HG02885 (cell line): ENCODE data around the gene MC3R.

ENCODE experiments used
- ATAC-seq: cut with Tn5 transposase; IDR thresholded peaks from one replicate; pipeline ENCODE4 v1.9.1; 2021; ENCODE audit warnings: mild to moderate bottlenecking; ENCODE audit not compliant: unreplicated experiment, poor library complexity

The MC3R gene

DNA sequence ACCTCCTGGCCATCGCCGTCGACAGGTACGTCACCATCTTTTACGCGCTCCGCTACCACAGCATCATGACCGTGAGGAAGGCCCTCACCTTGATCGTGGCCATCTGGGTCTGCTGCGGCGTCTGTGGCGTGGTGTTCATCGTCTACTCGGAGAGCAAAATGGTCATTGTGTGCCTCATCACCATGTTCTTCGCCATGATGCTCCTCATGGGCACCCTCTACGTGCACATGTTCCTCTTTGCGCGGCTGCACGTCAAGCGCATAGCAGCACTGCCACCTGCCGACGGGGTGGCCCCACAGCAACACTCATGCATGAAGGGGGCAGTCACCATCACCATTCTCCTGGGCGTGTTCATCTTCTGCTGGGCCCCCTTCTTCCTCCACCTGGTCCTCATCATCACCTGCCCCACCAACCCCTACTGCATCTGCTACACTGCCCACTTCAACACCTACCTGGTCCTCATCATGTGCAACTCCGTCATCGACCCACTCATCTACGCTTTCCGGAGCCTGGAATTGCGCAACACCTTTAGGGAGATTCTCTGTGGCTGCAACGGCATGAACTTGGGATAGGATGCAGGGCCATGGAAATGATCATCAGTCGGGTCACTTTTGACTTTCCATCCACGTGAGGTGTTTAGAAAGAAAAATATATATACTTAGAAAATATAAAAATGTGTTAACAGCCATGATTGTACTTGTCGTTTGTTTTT lies 868 bp downstream of the MC3R start:
- peak; percentile 75 for ATAC-seq

DNA sequence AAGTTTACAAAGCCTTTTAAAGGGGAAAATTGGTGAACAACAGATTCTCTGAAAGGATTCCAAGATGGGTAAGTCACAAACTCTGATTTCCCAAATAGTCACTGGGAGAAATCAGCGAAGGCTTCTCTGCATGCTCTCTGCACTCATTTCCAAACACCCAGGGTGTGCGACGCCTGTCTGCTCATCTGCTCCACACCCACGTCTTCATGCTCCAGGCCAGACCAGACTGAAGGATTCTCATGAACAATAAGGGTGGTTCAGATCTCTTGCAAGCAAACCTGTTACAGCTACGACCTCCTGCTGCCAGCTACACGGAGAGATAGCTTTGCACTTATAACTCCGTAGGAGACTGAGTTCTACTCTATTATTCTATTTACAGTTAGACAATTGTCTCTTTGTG lies 1.4 kb downstream of the MC3R start:
- ATAC-seq: no peak

DNA sequence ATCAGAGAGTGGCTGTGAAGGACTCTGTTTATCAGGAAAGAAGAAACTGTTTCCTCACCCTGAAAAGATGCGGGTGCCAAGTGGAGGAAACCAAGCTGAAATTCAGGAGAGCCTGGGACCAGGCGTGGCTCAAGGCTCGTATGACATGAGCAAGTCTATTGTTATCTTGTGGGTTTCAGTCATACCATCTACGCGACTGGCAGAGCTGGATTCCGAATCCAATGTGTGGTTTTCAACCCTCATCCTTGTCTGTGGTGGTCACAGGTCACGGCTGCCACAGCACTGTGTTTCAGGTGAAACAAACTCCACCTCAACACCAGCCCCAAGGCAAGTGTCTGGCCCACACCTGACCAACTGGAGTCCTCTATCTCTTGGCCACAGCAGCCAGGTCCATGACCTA lies 9.1 kb downstream of the MC3R start:
- no peak for ATAC-seq

DNA sequence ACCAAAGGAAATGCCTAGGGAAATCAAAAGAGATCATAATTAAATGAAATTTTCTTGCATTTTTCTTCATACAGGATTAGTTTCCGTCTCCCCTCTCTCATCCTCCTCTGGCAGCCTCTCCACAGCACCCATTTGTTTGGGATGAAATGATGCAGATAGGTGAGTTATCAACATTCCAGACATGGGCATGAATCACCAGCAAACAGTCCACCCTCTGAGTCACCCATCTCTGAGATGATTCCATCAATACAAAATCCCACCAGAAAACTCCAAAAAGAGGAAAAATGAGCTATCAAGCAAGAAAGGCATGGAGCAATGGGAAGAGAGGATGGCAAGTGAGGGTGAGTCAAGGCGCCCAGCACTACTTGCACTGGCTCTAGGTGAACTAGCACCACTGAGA lies 11.4 kb downstream of the MC3R start:
- ATAC-seq: no peak

DNA sequence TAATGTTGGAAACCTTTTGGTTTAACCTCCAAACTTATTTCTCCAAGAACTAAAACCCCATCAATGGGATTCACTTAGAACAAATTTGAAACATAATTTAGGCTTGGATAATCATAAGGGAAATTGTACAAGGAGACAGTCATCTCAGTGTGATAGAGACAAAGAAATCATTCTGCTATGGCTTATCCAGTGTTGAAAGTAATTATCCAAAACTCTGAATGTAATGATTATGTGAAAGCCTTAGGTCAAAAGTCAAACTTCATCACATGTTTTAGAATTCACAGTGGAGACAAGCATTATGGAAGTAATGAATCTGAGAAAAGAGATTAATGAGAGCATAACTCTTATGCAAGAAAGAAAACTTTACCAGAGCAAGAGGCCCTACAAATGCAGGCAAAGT lies 20.0 kb downstream of the MC3R start:
- no peak for ATAC-seq

DNA sequence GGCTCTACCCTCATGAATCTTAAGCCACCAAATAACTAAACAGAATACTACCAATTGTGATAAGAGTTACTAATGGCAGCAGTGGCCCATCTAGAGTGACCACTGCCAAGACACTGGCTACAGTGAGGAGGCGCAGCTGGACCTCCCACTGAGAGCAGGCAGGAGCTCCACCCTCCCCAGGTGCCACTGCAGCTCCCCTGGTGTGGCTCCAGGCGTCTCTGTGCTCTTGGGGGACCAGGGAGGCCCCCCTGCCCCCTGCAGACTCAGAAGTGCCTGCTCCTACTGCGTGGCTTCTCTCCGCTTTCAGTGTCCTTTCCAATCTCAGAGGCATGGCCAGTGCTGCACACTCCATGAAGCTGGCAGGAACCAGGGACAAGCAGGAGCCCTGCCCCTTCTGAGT lies 23.4 kb downstream of the MC3R start:
- ATAC-seq: no peak

DNA sequence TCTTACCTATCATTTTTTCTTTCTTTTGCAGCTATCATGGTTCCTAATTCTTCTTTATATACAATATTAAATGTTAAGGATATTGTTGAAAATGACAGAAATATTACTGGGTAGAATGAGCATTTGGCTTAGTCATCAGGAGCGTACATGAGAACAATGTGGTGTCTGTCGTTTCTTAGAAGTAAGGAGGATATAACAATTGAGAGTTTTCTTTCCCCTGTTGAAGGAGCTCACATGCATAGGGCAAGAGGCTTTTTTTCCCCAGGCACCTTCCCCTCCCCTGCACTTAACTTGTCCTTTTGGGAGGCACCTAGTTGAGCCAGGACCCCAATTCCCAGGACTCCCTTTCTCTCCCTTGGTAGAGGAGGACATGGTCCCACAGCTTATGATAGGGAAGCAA lies 25.0 kb downstream of the MC3R start:
- ATAC-seq: no peak

DNA sequence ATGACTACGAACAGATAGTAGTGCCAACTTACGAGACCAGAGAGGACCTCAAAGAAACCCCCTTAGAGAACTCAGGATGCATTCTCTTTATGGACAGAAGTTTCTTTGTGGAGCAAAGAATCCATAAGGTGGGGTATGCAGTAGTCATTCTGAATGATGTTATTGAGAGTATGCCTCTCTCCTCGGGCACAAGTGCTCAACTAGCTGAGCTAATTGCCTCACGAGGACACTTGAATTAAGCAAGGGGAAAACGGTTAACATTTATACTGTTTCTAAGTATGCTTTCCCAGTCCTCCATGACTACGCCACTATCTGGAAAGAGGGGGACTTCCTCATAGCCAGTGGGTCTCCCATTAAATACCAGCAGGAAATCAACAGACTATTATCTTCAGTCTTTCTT lies 25.6 kb downstream of the MC3R start:
- no peak for ATAC-seq

DNA sequence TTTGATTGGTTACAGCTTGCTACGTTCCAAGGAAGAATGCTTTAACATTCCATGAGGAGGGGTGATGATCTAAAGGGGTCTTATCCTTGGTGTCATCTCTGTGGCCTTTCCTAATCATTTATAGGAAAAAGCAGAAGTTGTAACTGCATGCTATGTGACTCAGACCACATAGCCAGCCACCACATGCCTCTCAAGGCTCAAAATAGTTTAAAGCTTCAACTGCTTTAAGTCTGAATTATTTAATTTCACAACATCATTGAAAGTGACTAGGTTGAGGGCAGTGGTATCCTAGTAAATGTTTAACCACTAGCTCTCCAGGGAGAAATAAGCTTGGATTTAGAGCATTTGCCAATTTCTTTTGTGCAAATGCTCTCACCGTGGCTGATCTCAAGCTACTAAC lies 29.7 kb downstream of the MC3R start:
- ATAC-seq: no peak

DNA sequence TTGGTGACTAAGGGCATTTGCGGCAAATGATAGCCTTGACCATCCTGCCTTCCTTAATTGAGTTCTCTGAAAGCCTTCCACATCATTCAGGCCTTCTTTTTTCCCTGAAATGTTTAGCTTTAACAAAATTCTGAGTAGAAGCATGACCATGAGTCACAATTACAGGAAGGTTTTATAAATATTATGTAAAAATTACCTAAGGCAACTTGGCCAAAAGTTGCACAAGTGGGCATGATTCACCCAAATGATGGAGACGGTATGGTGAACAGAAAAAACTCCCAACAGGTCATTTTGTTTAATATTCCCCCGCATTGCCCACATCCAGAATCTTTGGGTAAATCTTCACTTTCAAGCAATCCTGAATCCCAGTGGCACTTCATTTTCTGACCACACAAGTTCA lies 37.0 kb downstream of the MC3R start:
- no peak for ATAC-seq

DNA sequence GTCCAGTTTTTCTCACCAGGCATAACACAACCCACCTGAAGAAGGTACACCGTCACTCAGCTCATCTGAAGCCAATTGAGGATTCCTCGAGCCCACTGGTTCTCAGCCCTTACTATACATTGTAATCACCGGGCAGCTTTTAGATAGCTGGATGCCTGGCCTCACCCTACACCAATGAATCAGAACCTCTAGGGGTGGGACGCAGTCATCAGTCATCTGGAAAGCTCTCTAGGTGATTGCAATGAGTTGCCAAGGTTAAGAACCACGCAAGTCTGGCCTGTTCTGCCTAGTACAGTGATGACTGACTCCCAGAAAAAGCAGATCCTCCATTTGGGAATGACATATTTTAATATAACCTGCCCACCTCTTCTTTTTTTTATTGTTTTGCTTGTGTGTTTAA lies 41.1 kb downstream of the MC3R start:
- no peak for ATAC-seq

DNA sequence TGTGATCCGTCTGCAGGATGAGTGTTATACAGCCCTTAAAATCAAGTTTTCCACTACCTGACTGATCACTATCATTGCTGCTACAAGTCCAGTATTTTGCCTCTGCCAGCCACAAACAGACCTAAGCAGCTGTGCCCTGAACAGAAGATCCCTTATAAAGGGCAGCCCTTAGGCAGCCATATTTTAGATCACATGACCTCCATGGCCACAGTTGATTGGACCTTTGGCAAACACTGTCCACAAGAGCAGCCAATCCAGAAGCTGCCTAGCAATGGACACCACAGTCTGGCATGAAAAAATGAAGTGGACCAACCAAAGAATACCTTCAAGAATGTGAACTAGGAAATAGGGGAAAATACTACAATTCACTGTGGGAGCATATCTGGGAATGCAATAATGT lies 50.8 kb downstream of the MC3R start:
- ATAC-seq: no peak
